HL-60 (cell line): ENCODE measurements around the gene FOXA1.
A peak's percentile ranks its signal among the peaks of the same experiment; 100 is the strongest.

ENCODE experiments used
- DNase-seq, 2 experiments: peaks; one replicate each; pipeline ENCODE4 v3.0.0-alpha.2; 2010 to 2020; ENCODE audit warnings: low read depth in 1 of 2, low spot score in 1 of 2
- H3K27ac ChIP-seq: fragments of 250-450 bp; sonication (Bioruptor Pico); replicated peaks from 2 replicates; pipeline ENCODE4 v1.5.1; 2020; ENCODE audit warnings: mild to moderate bottlenecking, moderate library complexity
- H3K27me3 ChIP-seq: fragments of 250-450 bp; sonication (Bioruptor Pico); 2 replicates; pipeline ENCODE4 v1.5.1; 2021; ENCODE audit warnings: mild to moderate bottlenecking, moderate library complexity; ENCODE audit not compliant: insufficient read depth, poor library complexity, severe bottlenecking
- H3K4me3 ChIP-seq: replicated peaks from 2 replicates; pipeline ENCODE4 v1.5.1; 2011; ENCODE audit warnings: mild to moderate bottlenecking, control low read depth, low read length; ENCODE audit not compliant: insufficient read depth
- GABPA ChIP-seq: IDR thresholded peaks from 2 replicates; pipeline ENCODE4 v1.6.1; 2012; ENCODE audit warnings: low read depth
- POLR2AphosphoS5 ChIP-seq: IDR thresholded peaks from 2 replicates; pipeline ENCODE4 v1.6.1; 2012; ENCODE audit warnings: low read depth
- SPI1 ChIP-seq: IDR thresholded peaks from 2 replicates; pipeline ENCODE4 v1.6.1; 2012; ENCODE audit warnings: low read depth, mild to moderate bottlenecking, borderline replicate concordance
- TF ChIP-seq, protein P1 (sequence below): IDR thresholded peaks from 2 replicates; pipeline ENCODE4 v1.6.1; 2012; ENCODE audit warnings: low read depth; ENCODE audit not compliant: insufficient replicate concordance
- TF ChIP-seq, protein P2 (sequence below): IDR thresholded peaks from one replicate; pipeline ENCODE4 v1.5.1; 2011; ENCODE audit warnings: low read length, control low read depth, inconsistent platforms; ENCODE audit not compliant: insufficient read depth

The FOXA1 gene

DNA sequence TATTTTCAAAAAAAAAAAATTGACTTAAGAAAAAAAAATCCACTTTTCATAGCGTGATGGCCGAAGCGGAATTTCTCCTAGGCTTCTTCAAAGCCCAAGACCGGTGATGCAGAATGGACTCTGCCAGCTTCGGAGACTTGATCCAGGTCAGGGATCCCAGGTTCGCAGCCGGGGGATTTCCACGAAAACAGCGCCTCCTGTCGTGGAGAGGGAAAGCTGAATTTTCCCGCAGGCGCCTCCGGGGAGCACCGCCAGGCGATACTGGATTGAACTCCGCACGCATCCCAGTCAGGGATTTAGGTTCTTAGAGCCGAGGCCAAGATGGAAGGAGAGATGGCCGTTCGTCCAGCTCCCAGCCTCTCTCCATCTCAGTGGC, 2.5 kb upstream of the FOXA1 start:
- no peak for TF ChIP-seq SPI1
- TF ChIP-seq, protein P1, sequence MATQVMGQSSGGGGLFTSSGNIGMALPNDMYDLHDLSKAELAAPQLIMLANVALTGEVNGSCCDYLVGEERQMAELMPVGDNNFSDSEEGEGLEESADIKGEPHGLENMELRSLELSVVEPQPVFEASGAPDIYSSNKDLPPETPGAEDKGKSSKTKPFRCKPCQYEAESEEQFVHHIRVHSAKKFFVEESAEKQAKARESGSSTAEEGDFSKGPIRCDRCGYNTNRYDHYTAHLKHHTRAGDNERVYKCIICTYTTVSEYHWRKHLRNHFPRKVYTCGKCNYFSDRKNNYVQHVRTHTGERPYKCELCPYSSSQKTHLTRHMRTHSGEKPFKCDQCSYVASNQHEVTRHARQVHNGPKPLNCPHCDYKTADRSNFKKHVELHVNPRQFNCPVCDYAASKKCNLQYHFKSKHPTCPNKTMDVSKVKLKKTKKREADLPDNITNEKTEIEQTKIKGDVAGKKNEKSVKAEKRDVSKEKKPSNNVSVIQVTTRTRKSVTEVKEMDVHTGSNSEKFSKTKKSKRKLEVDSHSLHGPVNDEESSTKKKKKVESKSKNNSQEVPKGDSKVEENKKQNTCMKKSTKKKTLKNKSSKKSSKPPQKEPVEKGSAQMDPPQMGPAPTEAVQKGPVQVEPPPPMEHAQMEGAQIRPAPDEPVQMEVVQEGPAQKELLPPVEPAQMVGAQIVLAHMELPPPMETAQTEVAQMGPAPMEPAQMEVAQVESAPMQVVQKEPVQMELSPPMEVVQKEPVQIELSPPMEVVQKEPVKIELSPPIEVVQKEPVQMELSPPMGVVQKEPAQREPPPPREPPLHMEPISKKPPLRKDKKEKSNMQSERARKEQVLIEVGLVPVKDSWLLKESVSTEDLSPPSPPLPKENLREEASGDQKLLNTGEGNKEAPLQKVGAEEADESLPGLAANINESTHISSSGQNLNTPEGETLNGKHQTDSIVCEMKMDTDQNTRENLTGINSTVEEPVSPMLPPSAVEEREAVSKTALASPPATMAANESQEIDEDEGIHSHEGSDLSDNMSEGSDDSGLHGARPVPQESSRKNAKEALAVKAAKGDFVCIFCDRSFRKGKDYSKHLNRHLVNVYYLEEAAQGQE, result no peak
- TF ChIP-seq GABPA, result no peak
- no peak for TF ChIP-seq POLR2AphosphoS5
- TF ChIP-seq, protein P2, sequence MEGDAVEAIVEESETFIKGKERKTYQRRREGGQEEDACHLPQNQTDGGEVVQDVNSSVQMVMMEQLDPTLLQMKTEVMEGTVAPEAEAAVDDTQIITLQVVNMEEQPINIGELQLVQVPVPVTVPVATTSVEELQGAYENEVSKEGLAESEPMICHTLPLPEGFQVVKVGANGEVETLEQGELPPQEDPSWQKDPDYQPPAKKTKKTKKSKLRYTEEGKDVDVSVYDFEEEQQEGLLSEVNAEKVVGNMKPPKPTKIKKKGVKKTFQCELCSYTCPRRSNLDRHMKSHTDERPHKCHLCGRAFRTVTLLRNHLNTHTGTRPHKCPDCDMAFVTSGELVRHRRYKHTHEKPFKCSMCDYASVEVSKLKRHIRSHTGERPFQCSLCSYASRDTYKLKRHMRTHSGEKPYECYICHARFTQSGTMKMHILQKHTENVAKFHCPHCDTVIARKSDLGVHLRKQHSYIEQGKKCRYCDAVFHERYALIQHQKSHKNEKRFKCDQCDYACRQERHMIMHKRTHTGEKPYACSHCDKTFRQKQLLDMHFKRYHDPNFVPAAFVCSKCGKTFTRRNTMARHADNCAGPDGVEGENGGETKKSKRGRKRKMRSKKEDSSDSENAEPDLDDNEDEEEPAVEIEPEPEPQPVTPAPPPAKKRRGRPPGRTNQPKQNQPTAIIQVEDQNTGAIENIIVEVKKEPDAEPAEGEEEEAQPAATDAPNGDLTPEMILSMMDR, result no peak
- DNase-seq, result no peak
- H3K27ac ChIP-seq, result no peak overlapping the region
- no peak overlapping the region for H3K4me3 ChIP-seq
- peaks cover 65% of the 10 kb centered on the region for H3K27me3 ChIP-seq

DNA sequence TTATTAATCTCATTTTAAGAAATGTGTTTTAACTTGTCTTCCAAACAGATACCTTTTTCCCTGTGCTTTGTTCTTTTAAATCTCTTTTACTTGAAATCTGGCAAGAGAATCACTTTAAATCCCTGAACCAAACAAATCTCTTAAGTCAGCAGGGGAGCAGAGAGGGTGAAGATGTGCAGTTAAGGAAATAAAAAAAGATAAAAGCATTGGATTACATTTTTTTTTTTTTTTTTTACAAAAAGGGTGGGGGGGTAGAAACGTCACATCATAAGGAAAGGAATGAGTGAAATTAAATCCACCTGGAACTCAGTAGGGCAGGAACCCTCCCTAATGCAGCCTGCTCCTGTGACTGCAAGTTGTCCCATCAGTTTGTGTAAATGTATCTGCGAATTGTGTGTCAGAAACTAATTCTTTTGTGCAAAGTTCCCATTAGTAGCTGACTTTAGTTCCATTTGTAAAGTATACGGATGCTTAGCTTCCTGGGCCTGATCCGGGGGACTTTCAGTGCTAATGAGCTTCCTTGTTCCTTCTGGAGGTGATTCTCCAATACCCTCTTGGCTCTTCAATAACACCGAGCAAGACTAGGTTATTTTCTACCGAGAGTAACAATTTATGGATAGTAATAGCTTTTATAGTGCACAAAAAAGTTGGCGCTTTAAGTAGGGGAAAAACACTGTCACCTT, 1.9 kb upstream of the FOXA1 start:
- TF ChIP-seq, protein P1, result no peak
- TF ChIP-seq, protein P2, result no peak
- TF ChIP-seq SPI1, result no peak
- no peak for TF ChIP-seq POLR2AphosphoS5
- no peak for TF ChIP-seq GABPA
- no peak for DNase-seq
- Histone ChIP-seq H3K27ac (no peak overlapping the region), H3K4me3 (no peak overlapping the region), H3K27me3 (peaks cover 61% of the 10 kb centered on the region)

DNA sequence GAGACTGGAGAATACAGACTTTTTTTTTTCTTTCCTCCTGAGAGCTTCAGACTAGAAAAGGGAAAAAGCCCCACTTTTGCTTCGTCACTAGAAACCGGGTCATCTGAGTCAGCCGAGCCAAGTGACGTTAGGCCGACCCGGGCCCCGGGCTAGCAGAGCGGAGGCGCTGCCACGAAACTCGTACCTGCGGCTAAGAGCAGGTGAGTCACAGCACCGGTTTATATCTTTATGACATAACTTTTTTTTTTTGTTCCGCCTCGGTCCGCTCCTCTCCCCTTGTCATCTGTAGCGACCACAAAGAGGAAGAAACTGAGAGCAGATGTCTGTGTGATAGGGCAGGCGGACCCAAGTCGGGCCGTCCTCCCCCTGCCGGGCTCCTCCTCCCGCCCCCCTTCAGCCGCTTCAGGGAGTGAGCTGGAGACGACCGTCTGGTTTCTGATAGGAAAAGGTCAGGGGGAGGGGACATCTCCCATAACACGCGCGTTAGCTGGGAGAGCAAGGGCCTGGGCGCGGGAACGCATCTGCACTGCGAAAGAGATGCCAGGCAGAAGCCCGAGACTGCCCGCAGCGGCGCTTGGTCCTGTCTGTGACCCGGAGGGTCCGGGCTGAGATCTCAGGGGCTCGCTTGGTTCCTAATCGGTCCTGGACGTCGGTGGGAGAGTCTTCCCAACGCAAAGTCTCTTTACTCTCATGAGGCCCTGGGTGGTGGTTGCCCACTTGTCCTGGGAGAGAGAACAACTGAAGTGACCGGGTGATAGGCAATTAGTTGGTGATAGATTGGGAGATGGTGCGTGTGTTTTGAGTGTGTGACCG, 966 bp upstream of the FOXA1 start:
- Histone ChIP-seq H3K27me3 (peaks cover 64% of the 10 kb centered on the region), H3K27ac (no peak overlapping the region), H3K4me3 (peak overlapping the region; percentile 40)
- peak; percentile 45 to 58 for DNase-seq
- TF ChIP-seq, protein P1, result no peak
- TF ChIP-seq SPI1 (no peak), GABPA (no peak), POLR2AphosphoS5 (no peak)
- TF ChIP-seq, protein P2, result no peak
